HG02943 (cell line): ENCODE data around the gene SLC38A8.

Experiments
- ATAC-seq: cut with Tn5 transposase; IDR thresholded peaks from one replicate; pipeline ENCODE4 v1.9.1; 2021; ENCODE audit warnings: mild to moderate bottlenecking, low read depth, moderate library complexity; ENCODE audit not compliant: unreplicated experiment

The SLC38A8 gene

GRCh38 chr16:83973077-83973476, 69.5 kb downstream of the SLC38A8 start:
- no peak for ATAC-seq

GRCh38 chr16:83972256-83973008, 70.2 kb downstream of the SLC38A8 start:
- no peak for ATAC-seq

- no peak for ATAC-seq
Observed at GRCh38 chr16:83971165-83972130, 71.1 kb downstream of the SLC38A8 start.

GRCh38 chr16:83970430-83970815, 72.2 kb downstream of the SLC38A8 start:
- ATAC-seq: no peak

- ATAC-seq: no peak
Observed at GRCh38 chr16:83969771-83970429, 72.7 kb downstream of the SLC38A8 start.

- ATAC-seq: no peak
Observed at GRCh38 chr16:83968891-83969649, 73.5 kb downstream of the SLC38A8 start.

- ATAC-seq: no peak
Observed at GRCh38 chr16:83968306-83968851, 74.2 kb downstream of the SLC38A8 start.

- ATAC-seq: no peak
Observed at GRCh38 chr16:83967838-83968305, 74.7 kb downstream of the SLC38A8 start, which contains the start of gene NECAB2. Gene NECAB2, plus strand, starts transcription at chr16:83968244. Its CDS starts 405 bp downstream, at chr16:83968649.

- ATAC-seq: no peak
Observed at GRCh38 chr16:83967091-83967490, 75.5 kb downstream of the SLC38A8 start.

- ATAC-seq: no peak
Observed at GRCh38 chr16:83966153-83966696, 76.4 kb downstream of the SLC38A8 start.

GRCh38 chr16:83965444-83966152, 77.0 kb downstream of the SLC38A8 start:
- no peak for ATAC-seq

- no peak for ATAC-seq
Observed at GRCh38 chr16:83964684-83965443, 77.7 kb downstream of the SLC38A8 start.

- no peak for ATAC-seq
Observed at GRCh38 chr16:83963277-83964119, 79.1 kb downstream of the SLC38A8 start.

- ATAC-seq: no peak
Observed at GRCh38 chr16:83961591-83961990, 81.0 kb downstream of the SLC38A8 start.

GRCh38 chr16:83960521-83961249, 81.9 kb downstream of the SLC38A8 start:
- no peak for ATAC-seq
